Ishikawa (cell line): ENCODE results near the gene CENPS.

Source experiments
- TAF1 ChIP-seq: IDR thresholded peaks from 2 replicates; pipeline ENCODE4 v1.6.1; 2012; ENCODE audit warnings: low read depth, mild to moderate bottlenecking
- ZBTB7A ChIP-seq: IDR thresholded peaks from 2 replicates; pipeline ENCODE4 v1.6.1; 2012; ENCODE audit warnings: low read depth

DNA sequence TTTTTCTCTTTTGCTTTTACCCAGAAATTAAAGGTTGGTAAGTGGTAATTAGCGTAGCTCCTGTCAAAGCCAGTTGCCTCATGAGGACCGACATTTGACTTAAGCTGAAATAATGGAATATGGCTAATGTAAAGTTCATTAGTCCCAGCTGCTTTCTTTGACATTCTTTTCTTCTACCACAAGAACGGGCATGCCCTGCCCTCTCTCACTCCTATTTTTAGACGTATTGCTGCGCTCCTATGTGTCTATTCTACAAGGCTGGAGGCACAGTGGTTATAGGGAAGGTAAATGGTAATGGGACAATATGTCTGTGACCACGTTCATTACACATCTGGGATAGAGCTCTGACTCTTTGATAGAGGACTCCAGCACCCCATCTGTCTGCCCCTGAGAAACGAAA lies 26.4 kb downstream of the CENPS start:
- TF ChIP-seq ZBTB7A, result no peak
- no peak for TF ChIP-seq TAF1
